ENCODE results near the gene FGD2. TPM values are rescaled to one million over a fixed set of nuclear protein-coding genes. Genes with fewer than 3 reads are reported as not detected.
"Not testable (repeated sequence)": the region's sequence is repeated elsewhere in the genome, so short reads cannot be mapped to it uniquely, and the experiment has no call there.

The FGD2 gene
- polyA plus RNA-seq, 1 donor: 3.8 TPM

- DNase-seq (ENCODE audit: low read depth): not testable (repeated sequence)
Observed at GRCh38 chr6:37058984-37059343, 53.5 kb downstream of the FGD2 start.

- DNase-seq (ENCODE audit: low read depth): no peak
Observed at GRCh38 chr6:37059344-37060194, 54.1 kb downstream of the FGD2 start.

GRCh38 chr6:37060195-37060559 is 54.7 kb downstream of the FGD2 start:
- no peak for DNase-seq (ENCODE audit: low read depth)

- DNase-seq (ENCODE audit: low read depth): no peak
Observed at GRCh38 chr6:37061157-37061804, 55.8 kb downstream of the FGD2 start.

- DNase-seq (ENCODE audit: low read depth): no peak
Observed at GRCh38 chr6:37062424-37062823, 57.0 kb downstream of the FGD2 start.

GRCh38 chr6:37068356-37069270 is 63.2 kb downstream of the FGD2 start:
- no peak for DNase-seq (ENCODE audit: low read depth)

GRCh38 chr6:37069639-37070038 is 64.2 kb downstream of the FGD2 start:
- DNase-seq (ENCODE audit: low read depth): no peak

GRCh38 chr6:37072526-37072925 is 67.1 kb downstream of the FGD2 start:
- DNase-seq (ENCODE audit: low read depth): no peak

GRCh38 chr6:37074053-37074827 is 68.8 kb downstream of the FGD2 start:
- no peak for DNase-seq (ENCODE audit: low read depth)

GRCh38 chr6:37077191-37077904 is 71.9 kb downstream of the FGD2 start:
- no peak for DNase-seq (ENCODE audit: low read depth)

GRCh38 chr6:37077905-37078296 is 72.4 kb downstream of the FGD2 start:
- peak; percentile 51 for DNase-seq (ENCODE audit: low read depth)

Other genes starting within 250 kb of the FGD2 start
- 17.6 TPM for gene CPNE5, start 166.2 kb upstream of the FGD2 start, polyA plus RNA-seq (ENCODE audit: insufficient read length)
- 35.0 TPM for gene PPIL1, start 130.9 kb upstream of the FGD2 start, polyA plus RNA-seq (ENCODE audit: insufficient read length)
- 30.6 TPM for gene C6orf89, start 119.7 kb upstream of the FGD2 start, polyA plus RNA-seq (ENCODE audit: insufficient read length)
- gene PI16, start 50.9 kb upstream of the FGD2 start, polyA plus RNA-seq (ENCODE audit: insufficient read length): 13.6 TPM
- 101 TPM for gene MTCH1, start 19.5 kb upstream of the FGD2 start, polyA plus RNA-seq (ENCODE audit: insufficient read length)
- gene PIM1, start 164.5 kb downstream of the FGD2 start, polyA plus RNA-seq (ENCODE audit: insufficient read length): 35.8 TPM

All from forelimb muscle (tissue), 1 donor.